ENCODE measurements around the gene CSH1.
"Not testable (repeated sequence)": the region's sequence is repeated elsewhere in the genome, so short reads cannot be mapped to it uniquely, and the experiment has no call there.

GRCh38 chr17:63878413-63878812 lies 18.0 kb downstream of the CSH1 start:
- TF ChIP-seq EGR1 (IDR thresholded peaks at IDR 0.05; ENCODE audit: low read depth in 2 of 2); CTCF (IDR thresholded peaks at IDR 0.05; ENCODE audit: low read depth, low read length, missing input control); REST (IDR thresholded peaks at IDR 0.05); ZBTB33 (IDR thresholded peaks at IDR 0.05); TAF1 (conservative IDR thresholded peaks at IDR 0.05); MAX (IDR thresholded peaks at IDR 0.05); RAD21 (IDR thresholded peaks at IDR 0.05); SP1 (IDR thresholded peaks at IDR 0.05); JUND (IDR thresholded peaks at IDR 0.05); ATF3 (IDR thresholded peaks at IDR 0.05); YY1 (IDR thresholded peaks at IDR 0.05): not testable (repeated sequence)

Measured in liver (tissue), 3 donors.